Measurements from ENCODE around the gene ADNP2. TPM values are rescaled to one million over a fixed set of nuclear protein-coding genes. Genes with fewer than 3 reads are reported as not detected.

Gene ADNP2
- total RNA-seq, 1 experiment from 2014 or later = 40.5 TPM

GRCh38 chr18:80097201-80097600 lies 11.9 kb upstream of the ADNP2 start:
- Histone ChIP-seq H3K27ac (ENCODE audit: low read length) (no peak overlapping the region), H3K36me3 (ENCODE audit: control insufficient read depth, insufficient read depth, low read length) (no peaks in the 10 kb centered on the region), H3K27me3 (ENCODE audit: control insufficient read depth, insufficient read depth, low read length) (no peaks in the 10 kb centered on the region), H3K9me3 (ENCODE audit: control insufficient read depth, insufficient read depth, low read depth, low read length) (peaks cover 3% of the 10 kb centered on the region; the same call in 1 of the 2 replicates), H3K4me3 (ENCODE audit: low read depth in 2 of 2, low read length in 2 of 2) (no peak overlapping the region), H3K4me1 (ENCODE audit: control insufficient read depth, insufficient read depth, low read length) (no peaks in the 10 kb centered on the region)
- ChIA-PET POLR2A (no interaction called here), CTCF (no interaction called here)
- DNase-seq (ENCODE audit: low read depth, low spot score) (no peak), ATAC-seq (no peak)
- in situ Hi-C loops (cut with HindIII; ENCODE audit: low pct_unique_long_range_greater_than_20kb, low sequenced_read_pairs) (no loop called here), intact Hi-C loops (cut with micrococcal nuclease; ENCODE audit: unreplicated experiment) (no loop called here)
- no TSS peak for BruUV-seq (replicated peaks)
- TF ChIP-seq, protein P1, sequence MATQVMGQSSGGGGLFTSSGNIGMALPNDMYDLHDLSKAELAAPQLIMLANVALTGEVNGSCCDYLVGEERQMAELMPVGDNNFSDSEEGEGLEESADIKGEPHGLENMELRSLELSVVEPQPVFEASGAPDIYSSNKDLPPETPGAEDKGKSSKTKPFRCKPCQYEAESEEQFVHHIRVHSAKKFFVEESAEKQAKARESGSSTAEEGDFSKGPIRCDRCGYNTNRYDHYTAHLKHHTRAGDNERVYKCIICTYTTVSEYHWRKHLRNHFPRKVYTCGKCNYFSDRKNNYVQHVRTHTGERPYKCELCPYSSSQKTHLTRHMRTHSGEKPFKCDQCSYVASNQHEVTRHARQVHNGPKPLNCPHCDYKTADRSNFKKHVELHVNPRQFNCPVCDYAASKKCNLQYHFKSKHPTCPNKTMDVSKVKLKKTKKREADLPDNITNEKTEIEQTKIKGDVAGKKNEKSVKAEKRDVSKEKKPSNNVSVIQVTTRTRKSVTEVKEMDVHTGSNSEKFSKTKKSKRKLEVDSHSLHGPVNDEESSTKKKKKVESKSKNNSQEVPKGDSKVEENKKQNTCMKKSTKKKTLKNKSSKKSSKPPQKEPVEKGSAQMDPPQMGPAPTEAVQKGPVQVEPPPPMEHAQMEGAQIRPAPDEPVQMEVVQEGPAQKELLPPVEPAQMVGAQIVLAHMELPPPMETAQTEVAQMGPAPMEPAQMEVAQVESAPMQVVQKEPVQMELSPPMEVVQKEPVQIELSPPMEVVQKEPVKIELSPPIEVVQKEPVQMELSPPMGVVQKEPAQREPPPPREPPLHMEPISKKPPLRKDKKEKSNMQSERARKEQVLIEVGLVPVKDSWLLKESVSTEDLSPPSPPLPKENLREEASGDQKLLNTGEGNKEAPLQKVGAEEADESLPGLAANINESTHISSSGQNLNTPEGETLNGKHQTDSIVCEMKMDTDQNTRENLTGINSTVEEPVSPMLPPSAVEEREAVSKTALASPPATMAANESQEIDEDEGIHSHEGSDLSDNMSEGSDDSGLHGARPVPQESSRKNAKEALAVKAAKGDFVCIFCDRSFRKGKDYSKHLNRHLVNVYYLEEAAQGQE (IDR thresholded peaks at IDR 0.05; ENCODE audit: insufficient read depth in 1 of 2, low read depth in 2 of 2, low read length in 1 of 2) = no peak
- TF ChIP-seq POLR2AphosphoS5 (IDR thresholded peaks at IDR 0.05; ENCODE audit: low read depth, low read length) (no peak), TCF7L2 (IDR thresholded peaks at IDR 0.05; ENCODE audit: low read depth, low read length) (no peak), CTCF (IDR thresholded peaks at IDR 0.05) (no peak), SIN3A (IDR thresholded peaks at IDR 0.05; ENCODE audit: borderline replicate concordance, insufficient read depth, low read depth, low read length) (no peak)

GRCh38 chr18:80103231-80103630 lies 5.8 kb upstream of the ADNP2 start:
- no peaks in the 10 kb centered on the region for H3K27me3 ChIP-seq (ENCODE audit: control insufficient read depth, insufficient read depth, low read length)

More at GRCh38 chr18:80103231-80103630, 5.8 kb upstream of the ADNP2 start:
- CTCF ChIA-PET = no interaction called here
- no TSS peak for BruUV-seq (replicated peaks)
- no peak for TF ChIP-seq TCF7L2 (IDR thresholded peaks at IDR 0.05; ENCODE audit: low read depth, low read length)
- TF ChIP-seq, protein P1 (IDR thresholded peaks at IDR 0.05; ENCODE audit: insufficient read depth in 1 of 2, low read depth in 2 of 2, low read length in 1 of 2) = no peak
- no peak for TF ChIP-seq POLR2AphosphoS5 (IDR thresholded peaks at IDR 0.05; ENCODE audit: low read depth, low read length)
- TF ChIP-seq CTCF (IDR thresholded peaks at IDR 0.05) = no peak
- no peak for TF ChIP-seq SIN3A (IDR thresholded peaks at IDR 0.05; ENCODE audit: borderline replicate concordance, insufficient read depth, low read depth, low read length)
- Histone ChIP-seq H3K4me3 (ENCODE audit: low read depth in 2 of 2, low read length in 2 of 2) (no peak overlapping the region), H3K4me1 (ENCODE audit: control insufficient read depth, insufficient read depth, low read length) (no peaks in the 10 kb centered on the region), H3K27ac (ENCODE audit: low read length) (no peak overlapping the region), H3K9me3 (ENCODE audit: control insufficient read depth, insufficient read depth, low read depth, low read length) (peaks cover 3% of the 10 kb centered on the region; the same call in 1 of the 2 replicates), H3K36me3 (ENCODE audit: control insufficient read depth, insufficient read depth, low read length) (no peaks in the 10 kb centered on the region)
- no peak for DNase-seq (ENCODE audit: low read depth, low spot score)
- intact Hi-C loops (cut with micrococcal nuclease; ENCODE audit: unreplicated experiment) (no loop called here), in situ Hi-C loops (cut with HindIII; ENCODE audit: low pct_unique_long_range_greater_than_20kb, low sequenced_read_pairs) (no loop called here)
- no peak for ATAC-seq
- POLR2A ChIA-PET = no interaction called here
